Smooth muscle cell (in vitro differentiated cells): Measurements from ENCODE around the gene FYB1. TPM values are rescaled to one million over a fixed set of nuclear protein-coding genes. Genes with fewer than 3 reads are reported as not detected.

Source experiments
- DNase-seq: peaks from one replicate; lab custom pipeline; 2025; ENCODE audit not compliant: unreplicated experiment; lab: John Stamatoyannopoulos, UW
- H2AFZ ChIP-seq: fragments of 200-600 bp; sonication (generic); 2 replicates; pipeline ENCODE4 v1.6.0; 2016; ENCODE audit warnings: antibody characterized with exemption, low read depth, mild to moderate bottlenecking
- H3F3A ChIP-seq: fragments of 200-600 bp; sonication (generic); 2 replicates; pipeline ENCODE4 v1.6.0; 2017; ENCODE audit warnings: antibody characterized with exemption, low read depth
- H3K27ac ChIP-seq: fragments of 200-600 bp; sonication (generic); 2 replicates; pipeline ENCODE4 v1.5.1; 2016; ENCODE audit warnings: low read depth, mild to moderate bottlenecking
- H3K27me3 ChIP-seq: fragments of 200-600 bp; sonication (generic); 2 replicates; pipeline ENCODE4 v1.6.1; 2016; ENCODE audit warnings: low read depth, mild to moderate bottlenecking
- H3K36me3 ChIP-seq: fragments of 200-600 bp; sonication (generic); 2 replicates; pipeline ENCODE4 v1.5.1; 2016; ENCODE audit warnings: low read depth
- H3K4me1 ChIP-seq: fragments of 200-600 bp; sonication (generic); 2 replicates; pipeline ENCODE4 v1.5.1; 2016; ENCODE audit warnings: low read depth
- H3K4me2 ChIP-seq: fragments of 200-600 bp; sonication (generic); 2 replicates; pipeline ENCODE4 v1.6.0; 2016; ENCODE audit warnings: mild to moderate bottlenecking
- H3K4me3 ChIP-seq: fragments of 200-600 bp; sonication (generic); 2 replicates; pipeline ENCODE4 v1.5.1; 2016; ENCODE audit warnings: mild to moderate bottlenecking
- H3K79me2 ChIP-seq: fragments of 200-600 bp; sonication (generic); 2 replicates; pipeline ENCODE4 v1.6.0; 2016; ENCODE audit warnings: low read depth, mild to moderate bottlenecking
- H3K9ac ChIP-seq: fragments of 200-600 bp; sonication (generic); 2 replicates; pipeline ENCODE4 v1.6.0; 2016; ENCODE audit warnings: low read depth
- H3K9me3 ChIP-seq: fragments of 200-600 bp; sonication (generic); replicated peaks from 2 replicates; pipeline ENCODE4 v1.5.1; 2016; ENCODE audit warnings: low read depth
- H4K20me1 ChIP-seq: fragments of 200-600 bp; sonication (generic); 2 replicates; pipeline ENCODE4 v1.6.0; 2016; ENCODE audit warnings: low read depth
- CTCF ChIP-seq: fragments of 200-600 bp; sonication (generic); IDR thresholded peaks from 2 replicates; pipeline ENCODE4 v1.5.1; 2017; ENCODE audit warnings: borderline replicate concordance, mild to moderate bottlenecking, antibody characterized with exemption; ENCODE audit not compliant: insufficient read depth, poor library complexity, severe bottlenecking
- WGBS: methylation state at CpG from one replicate; pipeline ENCODE4 v1.1.7; 2016; ENCODE audit warnings: low lambda C conversion rate; 5-methylcytosine and 5-hydroxymethylcytosine counted together
- polyA plus RNA-seq: library from polyadenylated mRNA; unstranded; fragments of >200 nt; fragmentation: Nextera tagmentation; extraction: Ambion mirVana; gene quantifications from 2 replicates; pipeline ENCODE4 v1.2.1, GENCODE V29; 2016
- total RNA-seq: library from RNA; depleted of rRNA; stranded (reverse); fragments of >200 nt; gene quantifications from 2 replicates; pipeline ENCODE4 v1.2.3, GENCODE V29; 2014

FYB1 gene
- total and polyA plus RNA-seq, 2 experiments from 2014 or later, result 0.06 to 0.22 TPM

GRCh38 chr5:39197556-39197955 lies 21.8 kb downstream of the FYB1 start:
- Histone ChIP-seq H3K27ac (no peak overlapping the region), H2AFZ (no peak overlapping the region), H3F3A (no peaks in the 10 kb centered on the region), H3K79me2 (no peaks in the 10 kb centered on the region), H3K9ac (no peak overlapping the region), H3K4me1 (no peaks in the 10 kb centered on the region), H3K4me3 (no peak overlapping the region), H4K20me1 (no peaks in the 10 kb centered on the region), H3K4me2 (no peak overlapping the region), H3K9me3 (no peaks in the 10 kb centered on the region), H3K27me3 (no peaks in the 10 kb centered on the region), H3K36me3 (no peaks in the 10 kb centered on the region)
- WGBS, result 94% methylated on average over 4 of the region's 4 CpGs
- no peak for TF ChIP-seq CTCF
- DNase-seq, result no peak

- 90% methylated on average over 3 of the region's 3 CpGs for WGBS
- no peak for TF ChIP-seq CTCF
- Histone ChIP-seq H3K79me2 (no peaks in the 10 kb centered on the region), H3K9me3 (no peaks in the 10 kb centered on the region), H3K4me3 (no peak overlapping the region), H3K27ac (peak overlapping the region; percentile 20), H3K4me2 (peak overlapping the region; percentile 21), H3K9ac (no peak overlapping the region), H3K36me3 (no peaks in the 10 kb centered on the region), H3F3A (no peaks in the 10 kb centered on the region), H3K27me3 (no peaks in the 10 kb centered on the region), H4K20me1 (no peaks in the 10 kb centered on the region), H3K4me1 (no peaks in the 10 kb centered on the region), H2AFZ (no peak overlapping the region)
- DNase-seq, result no peak
These were observed 24.1 kb downstream of the FYB1 start for GRCh38 chr5:39195198-39195826.

DNA sequence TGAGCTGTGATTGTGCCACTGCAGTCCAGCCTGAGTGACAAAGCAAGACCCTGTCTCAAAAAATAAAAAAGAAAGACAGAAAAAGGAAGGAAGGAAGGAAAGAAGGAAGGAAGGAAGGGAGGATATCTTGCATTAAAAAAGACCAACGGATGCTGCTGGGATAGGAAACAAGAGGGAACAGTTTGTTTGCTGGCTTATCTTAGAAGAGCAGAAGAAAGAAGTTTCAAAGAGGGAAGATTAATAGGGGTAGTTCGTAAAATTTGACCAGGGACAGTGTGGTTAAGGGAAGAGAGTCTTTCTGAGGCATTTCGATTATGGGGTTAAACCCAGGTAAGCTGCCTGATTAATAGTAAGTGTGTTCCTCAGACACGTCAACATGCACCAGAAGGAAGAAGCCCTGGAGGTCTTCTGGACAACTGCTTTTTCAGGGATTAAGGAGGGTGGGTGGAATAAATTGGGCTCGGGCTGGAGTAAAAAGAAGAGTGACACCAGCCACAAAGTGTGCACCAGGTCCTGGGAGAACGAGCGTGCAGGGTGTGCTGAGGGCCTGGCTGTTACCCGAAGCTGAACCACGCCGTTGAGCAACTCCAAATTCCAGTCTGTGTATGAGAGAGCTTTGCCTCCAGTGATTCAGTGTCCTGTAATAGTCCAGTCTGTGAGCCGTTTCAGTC lies 24.8 kb downstream of the FYB1 start:
- H3K4me1 ChIP-seq, result no peaks in the 10 kb centered on the region
- no peaks in the 10 kb centered on the region for H3F3A ChIP-seq
- no peaks in the 10 kb centered on the region for H4K20me1 ChIP-seq
- H3K79me2 ChIP-seq, result no peaks in the 10 kb centered on the region
- no peak for TF ChIP-seq CTCF
- no peak for DNase-seq
- 32% methylated on average over 11 of the region's 11 CpGs for WGBS
- H2AFZ ChIP-seq, result no peak overlapping the region
- H3K9ac ChIP-seq, result no peak overlapping the region
- no peak overlapping the region for H3K4me3 ChIP-seq
- H3K27me3 ChIP-seq, result no peaks in the 10 kb centered on the region
- no peaks in the 10 kb centered on the region for H3K36me3 ChIP-seq
- H3K27ac ChIP-seq, result no peak overlapping the region
- H3K9me3 ChIP-seq, result no peaks in the 10 kb centered on the region
- H3K4me2 ChIP-seq, result peak overlapping the region; percentile 14
